GM19397 (cell line): ENCODE results near the gene DOP1A.
"Not testable (repeated sequence)": the region's sequence is repeated elsewhere in the genome, so short reads cannot be mapped to it uniquely, and the experiment has no call there.

Experiments used
- ATAC-seq: cut with Tn5 transposase; IDR thresholded peaks from one replicate; pipeline ENCODE4 v1.9.1; 2021; ENCODE audit warnings: mild to moderate bottlenecking, moderate library complexity; ENCODE audit not compliant: unreplicated experiment

Gene DOP1A

DNA sequence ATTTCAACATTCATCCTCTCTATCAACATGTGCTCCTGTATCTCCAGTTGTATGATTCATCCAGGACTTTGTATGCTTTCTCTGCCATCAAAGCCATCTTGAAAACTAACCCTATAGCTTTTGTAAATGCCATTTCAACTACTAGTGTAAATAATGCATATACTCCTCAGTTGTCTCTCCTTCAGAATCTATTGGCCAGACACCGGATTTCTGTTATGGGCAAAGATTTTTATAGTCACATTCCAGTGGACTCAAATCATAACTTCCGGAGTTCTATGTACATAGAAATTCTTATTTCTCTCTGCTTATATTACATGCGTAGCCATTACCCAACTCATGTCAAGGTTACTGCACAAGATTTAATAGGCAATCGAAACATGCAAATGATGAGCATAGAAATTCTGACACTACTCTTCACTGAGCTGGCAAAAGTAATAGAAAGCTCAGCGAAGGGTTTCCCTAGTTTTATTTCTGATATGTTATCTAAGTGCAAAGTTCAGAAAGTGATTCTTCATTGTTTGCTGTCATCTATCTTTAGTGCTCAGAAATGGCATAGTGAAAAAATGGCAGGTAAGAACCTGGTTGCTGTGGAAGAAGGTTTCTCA is 70.7 kb downstream of the DOP1A start:
- no peak for ATAC-seq

DNA sequence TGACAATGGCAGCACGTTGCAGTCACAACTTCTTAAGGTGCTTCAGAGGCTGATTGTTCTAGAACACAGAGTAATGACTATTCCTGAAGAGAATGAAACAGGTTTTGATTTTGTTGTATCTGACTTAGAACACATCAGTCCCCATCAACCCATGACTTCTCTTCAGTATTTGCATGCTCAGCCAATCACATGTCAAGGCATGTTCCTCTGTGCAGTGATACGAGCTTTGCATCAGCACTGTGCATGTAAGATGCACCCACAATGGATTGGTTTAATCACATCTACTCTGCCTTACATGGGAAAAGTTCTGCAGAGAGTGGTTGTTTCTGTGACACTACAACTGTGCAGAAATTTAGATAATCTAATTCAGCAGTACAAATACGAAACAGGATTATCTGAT is 71.3 kb downstream of the DOP1A start:
- ATAC-seq = no peak

DNA sequence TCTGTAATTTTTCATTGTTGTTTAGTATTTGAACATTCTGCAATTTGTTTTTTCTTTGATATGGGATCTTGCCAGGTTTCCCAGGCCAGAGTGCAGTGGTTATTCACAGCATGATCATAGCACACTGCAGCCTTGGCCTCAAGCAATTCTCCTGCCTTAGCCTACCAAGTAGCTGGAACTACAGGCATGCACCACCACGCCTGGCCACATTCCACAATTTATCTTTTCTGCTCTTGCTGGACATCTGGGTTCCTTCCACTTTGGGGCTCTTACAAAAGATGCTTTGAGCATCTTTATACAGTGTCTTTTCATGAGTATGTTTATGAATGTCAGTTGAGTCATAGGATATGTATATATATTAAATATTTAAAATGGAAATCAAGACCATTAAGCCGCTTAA is 83.6 kb downstream of the DOP1A start:
- ATAC-seq = no peak

DNA sequence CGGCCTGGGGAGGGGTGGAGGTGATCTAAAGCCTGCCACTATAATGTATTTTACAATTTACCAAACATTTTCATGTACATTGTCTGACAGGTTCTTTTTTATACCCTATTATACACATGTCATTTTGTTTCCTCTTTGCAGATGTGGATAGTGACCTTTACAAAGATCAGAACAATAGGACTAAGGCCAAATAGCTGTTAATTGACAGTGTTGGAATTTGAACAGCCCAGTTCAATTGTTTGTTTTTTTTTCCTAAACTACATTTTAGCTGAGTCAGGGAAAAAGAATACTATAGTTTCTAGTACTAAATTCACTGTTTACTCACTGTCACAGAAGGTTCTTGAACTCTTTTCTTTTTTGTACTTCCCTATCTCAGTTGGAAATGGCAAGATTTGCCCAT is 85.4 kb downstream of the DOP1A start:
- no peak for ATAC-seq

DNA sequence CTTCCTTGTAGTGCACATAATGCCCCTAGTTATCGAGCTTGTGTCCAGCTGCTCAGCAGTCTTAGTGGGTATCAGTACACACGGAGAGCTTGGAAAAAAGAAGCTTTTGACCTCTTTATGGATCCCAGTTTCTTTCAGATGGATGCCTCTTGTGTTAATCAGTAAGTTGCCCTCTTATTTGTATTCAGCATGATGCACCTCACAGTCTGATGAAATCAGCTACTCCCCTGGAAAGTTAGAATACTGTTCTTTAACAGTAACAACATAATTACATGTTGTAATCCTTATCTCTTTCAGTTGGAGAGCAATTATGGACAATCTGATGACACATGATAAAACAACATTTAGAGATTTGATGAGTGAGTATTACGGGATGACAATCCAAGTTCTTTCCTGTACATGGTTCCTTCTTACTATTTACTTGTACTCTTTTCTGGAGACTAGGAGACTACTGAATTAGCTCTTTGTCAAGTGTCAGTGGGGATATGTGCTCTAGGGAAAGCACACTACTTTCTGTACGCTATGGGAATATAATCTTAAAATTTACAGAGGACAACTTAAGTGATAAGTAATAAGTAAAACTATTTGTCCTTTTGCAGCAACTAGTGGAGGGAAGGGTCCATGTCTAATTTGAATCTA is 86.5 kb downstream of the DOP1A start:
- ATAC-seq = no peak

DNA sequence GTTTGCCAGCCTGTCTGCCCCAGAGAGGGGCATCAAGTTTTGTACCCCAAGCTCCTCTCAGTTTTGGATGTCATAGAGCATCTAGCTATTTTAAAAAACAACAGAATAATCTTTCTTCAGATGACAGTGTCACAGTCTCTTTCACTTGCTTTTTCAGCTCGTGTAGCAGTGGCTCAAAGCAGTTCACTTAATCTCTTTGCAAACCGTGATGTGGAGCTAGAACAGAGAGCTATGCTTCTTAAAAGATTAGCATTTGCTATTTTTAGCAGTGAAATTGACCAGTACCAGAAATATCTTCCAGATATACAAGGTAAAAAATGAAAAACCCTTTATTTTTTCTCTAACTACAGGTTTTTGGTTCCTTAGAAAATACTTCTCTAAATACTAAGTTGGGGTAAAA is 88.3 kb downstream of the DOP1A start:
- no peak for ATAC-seq

DNA sequence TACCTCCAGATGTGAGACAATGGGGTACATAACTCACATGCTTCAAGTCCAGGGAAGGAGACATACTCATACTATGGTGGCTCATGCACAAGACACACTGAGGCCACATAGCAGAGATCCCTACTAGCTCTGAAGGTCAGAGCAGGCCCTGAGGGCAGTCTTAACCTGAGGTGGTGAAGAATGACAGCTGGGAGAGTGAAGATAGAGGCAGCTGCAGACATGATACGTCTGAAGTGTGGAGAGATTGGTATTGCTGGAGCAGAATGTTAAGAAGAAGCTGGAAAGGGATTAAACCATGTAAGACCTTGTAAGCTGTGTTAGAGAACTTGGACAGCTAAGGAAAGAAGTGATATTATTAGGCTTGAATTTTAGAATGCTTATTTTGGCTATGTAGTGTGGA is 92.7 kb downstream of the DOP1A start:
- ATAC-seq = no peak

DNA sequence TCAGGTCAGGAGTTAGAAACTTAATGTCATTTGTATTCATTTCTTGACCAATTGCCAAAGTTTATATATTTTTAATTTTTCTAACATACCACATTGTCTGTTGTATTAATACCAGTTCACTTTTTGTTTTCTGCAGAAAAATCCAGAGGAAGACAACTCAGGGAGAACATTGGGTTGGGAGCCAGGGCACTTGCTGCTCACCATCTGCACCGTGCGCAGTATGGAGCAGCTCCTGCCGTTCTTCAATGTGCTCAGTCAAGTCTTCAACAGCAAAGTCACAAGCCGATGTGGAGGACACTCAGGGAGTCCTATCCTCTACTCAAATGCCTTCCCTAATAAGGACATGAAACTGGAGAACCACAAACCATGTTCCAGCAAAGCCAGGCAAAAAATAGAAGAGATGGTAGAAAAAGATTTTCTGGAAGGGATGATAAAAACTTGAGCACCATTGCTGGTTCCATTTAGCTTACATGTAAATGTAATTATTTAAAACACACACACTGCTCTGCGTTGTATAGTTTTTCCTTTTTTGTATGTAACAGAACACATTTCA is 100.3 kb downstream of the DOP1A start:
- ATAC-seq = no peak

DNA sequence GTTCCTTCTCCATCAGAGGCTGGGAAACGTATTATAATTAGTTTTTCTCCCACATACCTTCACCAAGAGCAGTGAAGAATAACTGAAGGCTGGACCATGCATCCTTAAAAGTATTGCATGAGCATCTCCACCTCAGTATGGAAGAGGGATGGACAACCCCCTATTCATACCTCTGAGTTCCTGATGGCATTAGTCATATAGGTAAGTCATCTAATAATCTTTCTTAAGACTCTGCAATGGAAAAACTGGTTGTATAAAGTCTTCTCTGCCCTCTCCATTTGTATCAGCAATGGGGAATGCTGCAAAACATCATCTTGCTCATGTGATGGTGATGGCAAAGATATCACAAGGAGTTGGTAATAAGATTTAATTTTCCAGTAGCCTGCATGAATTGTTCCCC is 101.1 kb downstream of the DOP1A start:
- ATAC-seq = no peak

DNA sequence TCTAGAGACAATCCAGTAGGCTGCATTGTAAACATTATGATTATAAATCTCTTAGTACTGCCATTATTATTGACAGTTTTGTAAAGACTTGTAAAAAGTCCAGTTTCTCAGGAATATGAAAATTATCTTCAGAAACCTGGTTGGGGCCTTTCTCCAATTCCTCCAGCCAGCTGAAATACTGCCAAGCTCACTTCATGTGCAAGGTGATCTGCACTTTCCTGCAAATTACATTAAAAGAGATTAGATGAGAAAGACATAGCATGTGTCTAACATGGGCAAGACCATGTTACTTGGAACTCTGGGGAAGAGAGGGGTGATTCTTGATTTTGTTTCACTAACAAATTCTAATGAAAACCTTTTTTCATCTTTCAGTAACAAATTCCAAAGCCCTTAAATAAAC is 101.6 kb downstream of the DOP1A start:
- no peak for ATAC-seq

DNA sequence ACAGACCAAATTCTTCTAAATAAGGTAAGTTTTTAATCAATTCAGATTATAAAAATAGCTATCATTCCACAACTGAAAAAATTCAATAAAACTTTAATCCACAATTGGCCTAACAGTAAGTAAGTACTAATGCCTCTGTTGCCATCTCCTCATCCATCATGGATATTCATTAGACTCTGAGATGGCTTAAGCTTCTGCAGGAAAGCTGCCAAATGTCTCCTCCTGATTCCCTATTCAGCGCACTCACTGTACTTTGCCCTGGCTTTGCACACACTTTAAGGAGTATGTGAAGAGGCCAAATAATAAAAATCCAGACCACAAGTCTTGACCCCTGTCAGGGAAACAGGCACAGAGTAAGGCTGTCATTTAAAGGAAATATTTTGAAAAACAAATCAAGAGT is 102.0 kb downstream of the DOP1A start:
- ATAC-seq = no peak

DNA sequence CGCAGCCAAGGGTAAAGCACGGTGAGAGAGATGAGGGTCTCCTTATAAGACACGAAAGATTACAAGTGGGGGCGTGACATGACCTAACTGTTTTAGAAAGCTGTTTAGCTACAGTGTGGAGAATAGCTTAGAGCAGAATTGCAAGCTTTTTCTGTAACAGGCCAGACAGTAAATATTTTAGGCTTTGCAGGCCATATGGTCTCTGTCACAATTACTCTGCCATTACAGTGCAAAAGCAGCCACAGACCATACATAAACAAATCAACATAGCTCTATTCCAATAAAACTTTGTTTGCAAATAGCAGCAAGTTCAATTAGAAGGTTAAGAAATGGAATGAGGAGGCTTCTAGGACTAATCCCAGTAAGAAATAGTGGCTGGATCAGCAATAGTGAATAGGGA is 108.8 kb downstream of the DOP1A start:
- no peak for ATAC-seq

DNA sequence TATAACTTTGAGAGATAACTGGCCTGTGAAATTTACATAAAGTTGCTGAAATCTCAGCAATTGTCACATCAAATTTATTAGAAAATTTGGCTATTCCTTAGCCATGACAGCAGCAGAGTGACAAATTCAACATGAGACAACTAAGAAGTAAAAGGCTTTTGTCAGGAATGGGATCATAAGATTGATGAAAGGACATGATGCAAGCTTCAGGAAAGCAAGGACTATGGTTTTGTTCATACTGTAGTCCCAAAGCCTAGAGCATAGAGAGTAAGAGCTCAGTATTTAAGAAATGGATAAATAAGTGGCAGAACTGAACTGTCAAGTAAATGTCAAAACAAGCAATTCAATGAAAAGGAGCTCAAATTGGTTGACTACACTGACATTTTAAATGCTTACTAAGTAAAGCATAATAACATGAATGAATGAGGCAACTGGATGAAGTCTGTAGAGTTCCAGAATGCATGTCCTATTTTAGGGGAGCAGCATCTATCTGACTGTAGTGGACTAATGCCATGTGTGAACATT is 113.0 kb downstream of the DOP1A start:
- ATAC-seq = no peak

DNA sequence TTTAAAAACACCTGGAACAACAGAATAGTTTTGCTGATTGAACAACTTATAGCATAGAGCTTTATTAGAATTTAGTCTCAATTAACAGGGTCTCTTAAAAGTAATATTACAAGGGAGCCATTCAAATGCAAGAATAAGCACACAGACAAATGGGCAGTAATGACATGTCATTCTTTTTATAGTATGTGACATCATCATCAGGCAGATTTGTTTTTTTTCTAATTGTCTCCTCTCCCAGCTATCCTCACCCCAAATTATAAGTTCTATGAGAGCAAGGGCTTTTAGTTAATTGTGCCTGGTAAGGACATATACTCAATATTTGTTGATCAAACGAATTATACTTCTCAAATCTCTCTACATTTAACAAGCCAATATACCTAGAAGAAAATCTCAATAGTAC is 114.6 kb downstream of the DOP1A start:
- ATAC-seq = no peak

DNA sequence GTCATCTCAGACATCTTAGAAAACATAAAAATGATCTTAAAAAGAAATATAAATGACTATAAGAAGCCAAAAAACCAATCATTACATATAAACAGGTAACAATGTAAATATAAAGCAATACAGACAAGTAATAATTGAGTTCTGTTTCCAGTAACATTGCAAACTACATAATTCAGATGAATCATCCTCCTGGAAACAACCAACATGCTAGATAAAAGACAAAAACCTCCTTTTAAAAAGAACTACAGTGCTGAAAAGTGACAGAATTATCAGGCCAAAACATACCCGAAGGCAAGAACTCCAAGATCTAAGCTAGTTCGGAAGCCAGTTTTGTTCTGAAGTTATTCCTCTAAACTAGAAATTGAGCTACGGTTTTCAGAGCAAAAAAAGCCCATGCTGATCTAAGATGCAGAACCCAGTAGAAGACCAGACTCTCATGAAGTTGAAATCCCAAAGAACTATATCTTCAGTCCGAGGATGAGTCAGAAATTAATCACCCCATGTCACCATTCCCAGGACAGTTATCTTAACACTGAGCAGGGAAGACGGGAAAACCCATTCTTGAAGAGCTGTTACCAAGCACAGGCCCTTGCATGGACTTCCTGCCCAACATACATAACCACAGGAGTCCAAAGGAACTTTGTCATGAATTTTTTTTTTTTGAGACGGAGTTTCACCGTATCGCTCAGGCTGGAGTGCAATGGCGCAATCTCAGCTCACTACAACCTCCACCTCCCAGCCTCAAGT is 115.8 kb downstream of the DOP1A start:
- no peak for ATAC-seq

DNA sequence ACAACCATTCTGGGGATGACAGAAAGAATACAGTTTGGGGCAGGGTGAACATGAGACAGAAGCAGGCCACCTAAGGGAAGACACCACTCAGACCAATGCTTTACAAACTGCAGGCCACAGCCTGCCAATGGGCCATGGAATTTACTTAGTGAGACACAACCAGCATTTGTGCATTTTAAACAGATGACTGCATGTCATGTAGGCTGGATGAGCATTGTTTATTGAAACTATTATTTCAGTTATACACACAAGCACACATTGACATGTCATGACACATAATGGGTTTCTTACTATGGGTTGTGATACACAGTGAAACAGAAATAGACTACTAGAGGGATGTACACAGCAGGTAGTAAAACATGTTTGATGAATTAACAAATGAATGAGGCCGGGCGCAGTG is 117.6 kb downstream of the DOP1A start:
- ATAC-seq = no peak

DNA sequence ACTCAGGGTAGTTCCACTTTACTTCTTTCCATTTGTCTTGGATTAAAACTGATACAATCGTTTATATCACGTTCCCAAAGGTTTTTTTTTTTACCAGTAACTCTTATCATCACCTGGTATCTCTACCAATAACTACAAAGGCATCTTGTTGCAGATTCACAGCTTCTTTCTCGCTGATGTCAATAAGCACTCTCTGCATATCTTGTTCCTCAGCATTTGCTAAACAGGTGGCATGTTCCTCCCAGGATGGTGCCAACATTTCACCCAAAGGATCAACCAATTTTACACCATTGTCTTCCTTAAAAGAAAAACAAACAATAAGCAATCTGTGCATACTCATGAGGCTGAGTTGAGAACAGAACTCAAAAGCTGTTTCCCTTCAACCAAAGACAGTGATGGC is 121.0 kb downstream of the DOP1A start:
- no peak for ATAC-seq

DNA sequence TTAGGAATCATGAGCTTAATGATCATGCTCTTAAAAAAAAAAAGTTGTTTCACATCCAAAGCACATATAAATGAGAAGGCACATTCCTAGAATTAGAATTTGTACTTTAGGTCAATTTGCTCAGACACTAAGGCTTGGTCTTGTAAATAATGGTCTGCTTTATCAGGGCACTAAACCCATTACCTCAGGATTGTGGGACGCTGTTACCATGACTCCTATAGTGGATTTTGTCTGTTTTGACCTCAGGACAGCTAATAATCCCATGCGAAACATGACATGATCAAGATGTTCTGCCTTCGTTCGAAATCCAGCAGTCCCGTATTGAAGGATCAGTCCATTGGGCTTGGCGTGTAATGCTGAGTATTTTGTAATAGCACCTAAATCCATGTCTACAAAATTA is 123.2 kb downstream of the DOP1A start:
- no peak for ATAC-seq

DNA sequence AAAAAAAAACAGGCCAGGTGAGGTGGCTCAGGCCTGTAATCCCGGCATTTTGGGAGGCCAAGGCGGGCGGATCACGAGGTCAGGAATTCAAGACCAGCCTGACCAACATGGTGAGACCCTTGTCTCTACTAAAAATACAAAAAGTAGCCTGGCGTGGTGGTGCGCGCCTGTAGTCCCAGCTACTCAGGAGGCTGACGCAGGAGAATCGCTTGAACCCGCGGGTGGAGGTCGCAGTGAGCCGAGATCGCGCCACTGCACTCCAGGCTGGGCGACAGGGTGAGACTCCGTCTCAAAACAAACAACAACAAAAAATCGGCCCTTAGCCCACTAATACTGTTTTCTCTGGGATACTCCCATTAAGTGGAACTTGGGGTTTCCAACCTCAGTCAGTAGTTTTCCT is 124.5 kb downstream of the DOP1A start:
- ATAC-seq = not testable (repeated sequence)

DNA sequence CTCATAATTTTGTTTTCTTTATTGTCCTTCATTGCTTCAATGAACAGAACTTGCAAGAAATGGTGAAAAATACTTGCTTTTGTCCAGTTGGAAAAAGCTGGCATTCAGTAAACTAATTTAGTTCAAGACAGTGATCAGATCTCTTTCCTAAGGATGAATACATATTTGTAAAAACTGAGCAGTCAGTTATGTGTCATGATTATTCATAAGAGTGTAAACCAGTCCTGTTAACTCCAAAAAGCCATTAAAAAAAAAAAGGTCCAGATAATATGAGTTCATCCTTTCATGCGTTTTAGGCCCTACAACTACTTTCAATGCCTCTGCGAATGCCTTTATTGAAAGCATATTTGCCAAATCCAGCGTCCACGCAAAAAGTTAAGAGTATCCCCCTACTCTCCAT is 125.0 kb downstream of the DOP1A start:
- no peak for ATAC-seq

DNA sequence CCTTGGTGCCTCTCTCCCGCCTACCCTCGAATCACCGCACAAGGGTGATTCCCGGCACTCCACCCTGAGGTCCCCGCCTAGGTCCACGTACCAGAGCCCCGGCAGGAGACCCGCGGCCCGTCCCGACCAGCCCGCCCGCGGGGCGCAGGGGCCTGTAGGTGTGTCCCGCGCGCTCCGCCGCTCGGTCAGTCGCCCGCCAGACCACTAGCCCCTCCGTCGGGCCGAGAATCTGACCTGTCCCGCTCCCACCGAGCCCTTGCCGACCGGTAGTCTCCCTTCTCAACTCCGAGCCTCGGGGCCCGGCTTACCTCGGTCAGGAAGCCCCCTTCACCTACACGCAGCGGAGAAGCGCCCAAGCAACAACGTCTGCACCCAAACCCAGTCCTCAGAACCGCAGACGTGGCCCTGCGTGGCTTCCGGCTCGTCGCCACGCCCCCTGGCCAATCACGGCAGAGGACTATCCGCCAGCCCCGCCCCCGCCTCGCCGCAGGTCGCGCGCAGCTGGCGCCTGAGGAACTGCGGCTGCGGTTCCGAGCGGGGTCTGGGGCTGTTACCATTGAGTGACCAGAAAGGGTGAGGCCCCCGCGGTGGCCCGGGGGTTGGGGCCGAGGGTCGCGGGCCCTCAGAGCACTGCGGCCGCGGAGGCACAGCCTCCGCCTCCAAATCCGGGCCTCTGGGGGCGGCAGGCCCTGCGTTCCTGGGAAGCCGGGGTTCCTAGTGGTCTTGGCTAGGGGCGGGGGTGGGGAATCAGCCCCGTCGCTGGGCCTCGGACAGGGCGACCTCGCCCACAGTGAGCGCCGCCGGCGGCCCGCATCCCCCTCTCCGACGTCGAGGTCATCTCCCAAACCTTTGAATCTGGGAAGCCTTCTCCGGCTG is 125.6 kb downstream of the DOP1A start, which contains the start of the genes PGM3 and RWDD2A:
Gene PGM3, minus strand, starts transcription at position 395 of the 876 bp plus-strand sequence. CDS start 2,253 bp downstream, outside the sequence.
Gene RWDD2A, plus strand, starts transcription at position 487 of the 876 bp plus-strand sequence. CDS start 1,095 bp downstream, outside the sequence.
- ATAC-seq = peak; percentile 96
